HG03571 (cell line): ENCODE data around the gene TMTC1.

Experiments
- ATAC-seq: cut with Tn5 transposase; IDR thresholded peaks from one replicate; pipeline ENCODE4 v1.9.1; 2021; ENCODE audit not compliant: unreplicated experiment

TMTC1 gene

GRCh38 chr12:29622251-29622650 lies 161.5 kb downstream of the TMTC1 start:
- ATAC-seq, result no peak

GRCh38 chr12:29620030-29620429 lies 163.7 kb downstream of the TMTC1 start:
- no peak for ATAC-seq

- no peak for ATAC-seq
These were observed 166.3 kb downstream of the TMTC1 start for GRCh38 chr12:29617407-29617803.

- ATAC-seq, result no peak
These were observed 166.9 kb downstream of the TMTC1 start for GRCh38 chr12:29616664-29617406.

GRCh38 chr12:29614694-29615325 lies 168.9 kb downstream of the TMTC1 start:
- ATAC-seq, result no peak

GRCh38 chr12:29612912-29613311 lies 170.8 kb downstream of the TMTC1 start:
- ATAC-seq, result no peak

- ATAC-seq, result no peak
These were observed 171.8 kb downstream of the TMTC1 start for GRCh38 chr12:29611906-29612305.

- ATAC-seq, result no peak
These were observed 173.1 kb downstream of the TMTC1 start for GRCh38 chr12:29610473-29611170.

GRCh38 chr12:29609431-29610215 lies 174.1 kb downstream of the TMTC1 start:
- ATAC-seq, result no peak

- ATAC-seq, result no peak
These were observed 175.2 kb downstream of the TMTC1 start for GRCh38 chr12:29608581-29608980.

- no peak for ATAC-seq
These were observed 184.4 kb downstream of the TMTC1 start for GRCh38 chr12:29599381-29599780.

GRCh38 chr12:29595071-29595755 lies 188.5 kb downstream of the TMTC1 start:
- ATAC-seq, result no peak

GRCh38 chr12:29593001-29593400 lies 190.7 kb downstream of the TMTC1 start:
- no peak for ATAC-seq

GRCh38 chr12:29591140-29592020 lies 192.4 kb downstream of the TMTC1 start:
- no peak for ATAC-seq

GRCh38 chr12:29589851-29590250 lies 193.9 kb downstream of the TMTC1 start:
- ATAC-seq, result no peak

GRCh38 chr12:29589286-29589820 lies 194.4 kb downstream of the TMTC1 start:
- ATAC-seq, result no peak

- no peak for ATAC-seq
These were observed 201.0 kb downstream of the TMTC1 start for GRCh38 chr12:29582677-29583272.

GRCh38 chr12:29582146-29582545 lies 201.6 kb downstream of the TMTC1 start:
- no peak for ATAC-seq

GRCh38 chr12:29581631-29582030 lies 202.1 kb downstream of the TMTC1 start:
- no peak for ATAC-seq
